A673 (cell line): ENCODE results near the gene GSTK1. TPM values are rescaled to one million over a fixed set of nuclear protein-coding genes. Genes with fewer than 3 reads are reported as not detected.

Experiments
- BruUV-seq: library from RNA; stranded (reverse); fragments of 400-500 nt; replicated peaks from 2 replicates; lab custom pipeline; 2021; lab: Mats Ljungman, UMichigan
- CTCF ChIA-PET: fragments of 300-600 bp; sonication (Branson Sonifier 250); formaldehyde crosslinking; loops from one replicate; lab custom pipeline; 2022; ENCODE audit warnings: antibody characterized with exemption; lab: Charles Lee
- POLR2A ChIA-PET: fragments of 300-600 bp; sonication (Branson Sonifier 250); formaldehyde crosslinking; loops from one replicate; lab custom pipeline; 2022; ENCODE audit warnings: antibody characterized with exemption; ENCODE audit not compliant: low non-redundant PET; lab: Charles Lee
- DNase-seq: peaks from one replicate; pipeline ENCODE4 v3.0.0-alpha.2; 2015; ENCODE audit warnings: low spot score
- H3K27ac ChIP-seq: fragments of 200-600 bp; sonication (generic); 2 replicates; pipeline ENCODE4 v1.5.1; 2016; ENCODE audit warnings: mixed run types, low read depth, mild to moderate bottlenecking, mixed read lengths, antibody characterized with exemption, low read length; ENCODE audit not compliant: poor library complexity, severe bottlenecking
- H3K27me3 ChIP-seq: fragments of 200-600 bp; sonication (generic); replicated peaks from 2 replicates; pipeline ENCODE4 v1.6.1; 2017; ENCODE audit warnings: mixed run types, low read depth, mild to moderate bottlenecking, mixed read lengths, antibody characterized with exemption, low read length; ENCODE audit not compliant: insufficient read depth, poor library complexity
- H3K36me3 ChIP-seq: fragments of 200-600 bp; sonication (generic); 2 replicates; pipeline ENCODE4 v1.6.1; 2016; ENCODE audit warnings: mixed run types, mild to moderate bottlenecking, mixed read lengths, antibody characterized with exemption, low read length; ENCODE audit not compliant: insufficient read depth, poor library complexity, severe bottlenecking
- H3K4me1 ChIP-seq: fragments of 200-600 bp; sonication (generic); 2 replicates; pipeline ENCODE4 v1.6.1; 2017; ENCODE audit warnings: mixed run types, mild to moderate bottlenecking, mixed read lengths, antibody characterized with exemption, low read length; ENCODE audit not compliant: insufficient read depth, poor library complexity, severe bottlenecking
- H3K4me3 ChIP-seq: fragments of 200-600 bp; sonication (generic); 2 replicates; pipeline ENCODE4 v1.5.1; 2016; ENCODE audit warnings: low read depth, mixed run types, mild to moderate bottlenecking, mixed read lengths, low read length; ENCODE audit not compliant: poor library complexity, severe bottlenecking
- H3K9me3 ChIP-seq: fragments of 200-600 bp; sonication (generic); 2 replicates; pipeline ENCODE4 v1.6.1; 2016; ENCODE audit warnings: mixed run types, low read depth, mild to moderate bottlenecking, mixed read lengths, antibody characterized with exemption, low read length; ENCODE audit not compliant: poor library complexity, severe bottlenecking
- EZH2 ChIP-seq: fragments of 200-600 bp; sonication (generic); IDR thresholded peaks from 2 replicates; pipeline ENCODE4 v1.6.1; 2017; ENCODE audit warnings: borderline replicate concordance, low read depth, mild to moderate bottlenecking, mixed read lengths, antibody characterized with exemption, low read length; ENCODE audit not compliant: poor library complexity, severe bottlenecking
- intact Hi-C: fragments of 100-400 bp; cut with micrococcal nuclease; formaldehyde crosslinking; loops from one replicate; pipeline ENCODE4 v1.10.0; 2022; ENCODE audit not compliant: unreplicated experiment
- total RNA-seq: library from RNA; stranded (reverse); gene quantifications from 2 replicates; pipeline ENCODE4 v1.2.3, GENCODE V29; 2021
- TF ChIP-seq, protein P1 (sequence below): fragments of 300-800, 200-600 bp; sonication (generic); conservative IDR thresholded peaks from 2 replicates; pipeline ENCODE4 v1.5.1; 2017; ENCODE audit warnings: low read depth, mild to moderate bottlenecking, antibody characterized with exemption, low read length, moderate library complexity, mixed read lengths

GSTK1 gene
- total RNA-seq, 1 experiment from 2014 or later, result 43.1 TPM

DNA sequence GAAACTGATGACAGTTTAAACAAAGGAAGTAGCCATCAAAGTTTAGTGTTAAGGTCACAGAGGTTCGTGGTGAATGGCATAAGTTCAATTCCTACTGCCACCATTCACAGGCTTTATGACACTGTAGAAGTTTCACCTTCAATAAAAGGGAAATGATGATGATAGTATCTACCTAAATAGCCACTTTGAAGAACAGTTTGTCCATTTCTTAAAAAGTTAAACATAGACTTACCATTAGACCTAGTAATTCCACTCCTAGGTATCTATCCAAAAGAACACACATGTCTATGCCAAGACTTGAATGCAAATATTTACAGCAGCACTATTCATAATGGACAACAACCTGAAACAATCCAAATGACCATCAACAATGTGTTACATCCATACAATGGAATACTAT is 18.9 kb upstream of the GSTK1 start:
- BruUV-seq, result no TSS peak
- no peak overlapping the region for H3K4me3 ChIP-seq
- DNase-seq, result no peak
- no peaks in the 10 kb centered on the region for H3K9me3 ChIP-seq
- no peaks in the 10 kb centered on the region for H3K36me3 ChIP-seq
- ChIA-PET CTCF (interaction anchor here (0.6 kb wide), 1 partner anchor 797 kb away, joined by 3 read pairs; no protein-coding TSS in a partner anchor), POLR2A (no interaction called here)
- intact Hi-C loops, result no loop called here
- TF ChIP-seq, protein P1, sequence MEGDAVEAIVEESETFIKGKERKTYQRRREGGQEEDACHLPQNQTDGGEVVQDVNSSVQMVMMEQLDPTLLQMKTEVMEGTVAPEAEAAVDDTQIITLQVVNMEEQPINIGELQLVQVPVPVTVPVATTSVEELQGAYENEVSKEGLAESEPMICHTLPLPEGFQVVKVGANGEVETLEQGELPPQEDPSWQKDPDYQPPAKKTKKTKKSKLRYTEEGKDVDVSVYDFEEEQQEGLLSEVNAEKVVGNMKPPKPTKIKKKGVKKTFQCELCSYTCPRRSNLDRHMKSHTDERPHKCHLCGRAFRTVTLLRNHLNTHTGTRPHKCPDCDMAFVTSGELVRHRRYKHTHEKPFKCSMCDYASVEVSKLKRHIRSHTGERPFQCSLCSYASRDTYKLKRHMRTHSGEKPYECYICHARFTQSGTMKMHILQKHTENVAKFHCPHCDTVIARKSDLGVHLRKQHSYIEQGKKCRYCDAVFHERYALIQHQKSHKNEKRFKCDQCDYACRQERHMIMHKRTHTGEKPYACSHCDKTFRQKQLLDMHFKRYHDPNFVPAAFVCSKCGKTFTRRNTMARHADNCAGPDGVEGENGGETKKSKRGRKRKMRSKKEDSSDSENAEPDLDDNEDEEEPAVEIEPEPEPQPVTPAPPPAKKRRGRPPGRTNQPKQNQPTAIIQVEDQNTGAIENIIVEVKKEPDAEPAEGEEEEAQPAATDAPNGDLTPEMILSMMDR, result no peak
- no peak for TF ChIP-seq EZH2
- no peaks in the 10 kb centered on the region for H3K27me3 ChIP-seq
- H3K4me1 ChIP-seq, result peaks cover 6% of the 10 kb centered on the region
- no peak overlapping the region for H3K27ac ChIP-seq

DNA sequence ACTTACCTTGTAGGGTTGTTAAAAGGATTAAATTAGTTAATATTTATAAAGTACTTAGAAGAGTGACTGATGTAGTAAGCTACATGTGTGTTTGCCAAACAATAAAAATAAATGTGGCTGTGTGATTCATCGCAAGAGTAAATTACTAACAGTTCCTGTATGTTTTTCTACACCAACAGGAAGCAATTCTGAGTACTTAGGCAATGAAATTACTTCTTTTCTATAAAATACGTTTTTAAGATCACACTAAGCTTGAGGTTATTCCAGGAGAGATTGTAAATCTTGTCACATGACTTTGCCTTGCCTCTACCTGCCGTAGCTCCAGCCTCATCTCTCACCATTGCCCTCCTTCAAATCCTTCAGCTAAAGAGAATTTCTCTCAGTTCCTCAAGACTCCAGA is 18.1 kb upstream of the GSTK1 start:
- ChIA-PET CTCF (no interaction called here), POLR2A (interaction anchor here (0.5 kb wide), 1 partner anchor 29 kb away, joined by 3 read pairs; no protein-coding TSS in a partner anchor)
- DNase-seq, result peak; percentile 20
- Histone ChIP-seq H3K27me3 (no peaks in the 10 kb centered on the region), H3K36me3 (no peaks in the 10 kb centered on the region), H3K4me1 (peaks cover 6% of the 10 kb centered on the region), H3K27ac (no peak overlapping the region), H3K4me3 (no peak overlapping the region), H3K9me3 (no peaks in the 10 kb centered on the region)
- TF ChIP-seq, protein P1, result no peak
- no peak for TF ChIP-seq EZH2
- intact Hi-C loops, result no loop called here
- BruUV-seq, result no TSS peak

DNA sequence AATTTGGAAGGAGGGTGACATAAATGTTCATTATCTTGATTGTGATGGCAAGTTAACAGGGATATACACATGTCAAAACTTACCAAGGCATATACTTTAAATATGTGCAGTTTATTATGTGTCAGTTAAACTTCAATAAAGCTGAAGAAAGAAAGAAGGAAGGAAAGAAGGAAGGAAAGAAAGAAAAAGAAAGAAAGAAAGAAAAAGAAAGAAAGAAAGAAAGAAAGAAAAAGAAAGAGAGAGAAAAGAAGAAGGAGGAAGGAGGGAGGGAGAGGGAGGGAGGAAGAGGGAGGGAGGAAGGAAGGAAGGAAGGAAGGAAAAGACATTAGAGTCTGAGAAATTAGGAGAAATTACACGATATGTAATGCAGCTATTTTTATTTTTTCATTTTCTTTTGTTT is 15.9 kb upstream of the GSTK1 start:
- Histone ChIP-seq H3K27ac (no peak overlapping the region), H3K4me3 (no peak overlapping the region), H3K27me3 (no peaks in the 10 kb centered on the region), H3K36me3 (no peaks in the 10 kb centered on the region), H3K9me3 (no peaks in the 10 kb centered on the region), H3K4me1 (peaks cover 2% of the 10 kb centered on the region)
- no peak for TF ChIP-seq EZH2
- TF ChIP-seq, protein P1, result no peak
- intact Hi-C loops, result no loop called here
- no TSS peak for BruUV-seq
- ChIA-PET CTCF (no interaction called here), POLR2A (no interaction called here)
- DNase-seq, result no peak
